Activated T-cell treated with anti-CD3 and anti-CD28 coated beads, Interleukin-2, amount 50 U/mL, for 4 hours (primary cell): ENCODE results near the gene KDM8. TPM values are rescaled to one million over a fixed set of nuclear protein-coding genes. Genes with fewer than 3 reads are reported as not detected.

Experiments used
- ATAC-seq, 2 donors: fragments of 200-7000 bp; cut with Tn5 transposase; one replicate each; pipeline ENCODE4 v1.10.0; 2021
- DNase-seq: peaks from one replicate; pipeline ENCODE4 v3.0.0-alpha.2; 2020
- H3K27me3 Mint-ChIP-seq: one replicate; pipeline ENCODE4 v1.8.0; 2021; ENCODE audit warnings: low read depth, mixed read lengths
- H3K36me3 Mint-ChIP-seq: one replicate; pipeline ENCODE4 v1.8.0; 2022; ENCODE audit warnings: mixed read lengths; ENCODE audit not compliant: insufficient read depth
- H3K4me1 Mint-ChIP-seq: one replicate; pipeline ENCODE4 v1.8.0; 2021; ENCODE audit warnings: low read depth, mixed read lengths
- H3K4me3 Mint-ChIP-seq: one replicate; pipeline ENCODE4 v1.8.0; 2021; ENCODE audit warnings: mild to moderate bottlenecking, moderate library complexity, mixed read lengths
- H3K9me3 Mint-ChIP-seq: one replicate; pipeline ENCODE4 v1.8.0; 2021; ENCODE audit warnings: mixed read lengths
- total RNA-seq, 3 donors: library from RNA; stranded (reverse); gene quantifications; one replicate each; pipeline ENCODE4 v1.2.1, GENCODE V29; 2021

Gene KDM8
- total RNA-seq, 3 donors from 2014 or later: 8.8 to 10.7 (median 8.9) TPM

GRCh38 chr16:27236635-27237218 is 33.4 kb downstream of the KDM8 start:
- peak in 1 of 2 donors; percentile 29 for ATAC-seq
- Mint-ChIP-seq H3K9me3 (no peaks in the 10 kb centered on the region), H3K27me3 (no peaks in the 10 kb centered on the region), H3K4me3 (peak overlapping the region; percentile 80), H3K4me1 (peaks cover 86% of the 10 kb centered on the region), H3K36me3 (peaks cover 9% of the 10 kb centered on the region)
- no peak for DNase-seq

DNA sequence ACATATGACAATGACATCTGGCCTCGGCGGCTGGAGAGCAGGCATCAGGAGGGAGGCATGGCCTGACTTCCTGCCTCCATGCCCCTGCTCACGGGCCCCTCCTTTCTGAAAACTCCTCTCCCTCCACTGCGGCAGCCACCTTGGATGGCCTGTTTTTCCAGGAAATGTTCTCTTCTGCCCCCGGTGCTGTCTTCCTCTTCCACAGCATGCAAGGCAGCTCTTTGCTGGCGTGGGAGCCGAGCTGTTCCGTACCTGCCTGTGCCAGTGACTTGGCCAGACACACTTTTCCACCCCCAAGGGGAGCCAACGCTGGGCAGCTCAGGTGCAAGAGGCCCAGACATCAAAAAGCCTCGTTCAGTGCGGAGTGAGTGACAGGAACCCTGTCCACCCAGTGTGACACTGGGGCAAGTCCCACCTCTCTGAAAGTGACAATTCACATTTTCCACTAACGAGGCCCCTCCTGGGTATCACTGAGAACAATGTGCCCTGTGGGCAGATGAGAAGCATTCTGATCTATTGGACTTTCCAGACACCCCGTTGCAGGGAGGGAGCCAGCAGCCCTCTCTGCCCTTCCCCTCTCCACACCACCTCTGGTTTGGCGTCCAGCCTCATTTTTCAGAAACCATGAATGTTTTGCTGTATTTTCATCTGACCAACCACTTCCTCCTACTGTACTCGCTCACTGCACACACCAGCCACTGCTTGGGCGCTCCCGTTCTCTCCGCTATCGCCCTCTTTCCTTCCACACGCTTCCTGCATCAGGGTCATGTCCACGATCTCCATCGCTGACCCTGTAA is 34.1 kb downstream of the KDM8 start:
- H3K4me3 Mint-ChIP-seq: peak overlapping the region; percentile 80
- no peaks in the 10 kb centered on the region for H3K9me3 Mint-ChIP-seq
- ATAC-seq (peak; percentile 78 to 81), DNase-seq (peak; percentile 72)
- peaks cover 84% of the 10 kb centered on the region for H3K4me1 Mint-ChIP-seq
- H3K36me3 Mint-ChIP-seq: peaks cover 8% of the 10 kb centered on the region
- no peaks in the 10 kb centered on the region for H3K27me3 Mint-ChIP-seq

- peak; percentile 3 to 15 for ATAC-seq
- peak; percentile 37 for DNase-seq
- Mint-ChIP-seq H3K36me3 (peaks cover 5% of the 10 kb centered on the region), H3K27me3 (no peaks in the 10 kb centered on the region), H3K9me3 (no peaks in the 10 kb centered on the region), H3K4me1 (peaks cover 84% of the 10 kb centered on the region), H3K4me3 (peak overlapping the region; percentile 80)
Measured at GRCh38 chr16:27238016-27238587, 34.8 kb downstream of the KDM8 start.

DNA sequence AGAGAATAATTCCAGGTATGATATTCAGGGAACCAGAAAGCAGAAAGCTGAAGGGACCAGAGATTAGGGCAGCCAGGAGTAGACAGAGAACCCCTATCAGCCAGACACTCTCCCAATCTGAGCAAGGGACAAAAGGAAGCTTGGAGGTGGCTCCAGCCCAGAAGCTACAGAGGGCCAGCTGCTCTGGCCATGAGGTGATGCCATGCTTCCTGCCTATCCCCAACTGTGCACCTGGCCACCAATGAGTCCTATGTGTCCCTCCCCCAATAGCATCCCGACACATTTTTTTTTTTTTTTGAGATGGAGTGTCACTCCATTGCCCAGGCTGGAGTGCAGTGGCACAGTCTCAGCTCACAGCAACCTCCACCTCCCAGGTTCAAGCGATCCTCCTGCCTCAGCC is 35.3 kb downstream of the KDM8 start:
- peak overlapping the region; percentile 80 for H3K4me3 Mint-ChIP-seq
- peaks cover 3% of the 10 kb centered on the region for H3K36me3 Mint-ChIP-seq
- no peaks in the 10 kb centered on the region for H3K9me3 Mint-ChIP-seq
- no peaks in the 10 kb centered on the region for H3K27me3 Mint-ChIP-seq
- DNase-seq (no peak), ATAC-seq (no peak)
- H3K4me1 Mint-ChIP-seq: peaks cover 82% of the 10 kb centered on the region

DNA sequence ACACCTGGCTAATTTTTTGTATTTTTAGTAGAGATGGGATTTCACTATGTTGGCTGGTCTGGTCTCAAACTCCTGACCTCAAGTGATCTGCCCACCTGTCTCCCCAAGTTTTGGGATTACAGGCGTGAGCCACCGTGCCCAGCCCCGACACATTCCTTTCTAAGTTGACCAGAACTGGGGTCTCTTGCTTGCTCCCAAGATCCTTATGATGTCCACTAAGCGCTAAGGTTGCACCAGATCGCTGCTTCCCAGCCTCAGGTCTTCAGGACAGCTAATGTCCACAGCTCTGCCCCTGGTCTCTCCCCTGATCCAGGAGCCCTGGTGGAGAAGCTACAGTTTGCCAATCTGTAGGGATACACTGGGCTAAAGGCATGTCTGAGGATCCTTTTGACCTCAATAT is 35.7 kb downstream of the KDM8 start:
- Mint-ChIP-seq H3K36me3 (peaks cover 3% of the 10 kb centered on the region), H3K27me3 (no peaks in the 10 kb centered on the region), H3K4me3 (no peak overlapping the region), H3K9me3 (no peaks in the 10 kb centered on the region), H3K4me1 (peaks cover 82% of the 10 kb centered on the region)
- no peak for ATAC-seq
- no peak for DNase-seq

- Mint-ChIP-seq H3K9me3 (no peaks in the 10 kb centered on the region), H3K27me3 (no peaks in the 10 kb centered on the region), H3K36me3 (peaks cover under 1% of the 10 kb centered on the region), H3K4me3 (no peak overlapping the region), H3K4me1 (peaks cover 82% of the 10 kb centered on the region)
- ATAC-seq: no peak
- DNase-seq: no peak
Measured at GRCh38 chr16:27239906-27240655, 36.8 kb downstream of the KDM8 start.

DNA sequence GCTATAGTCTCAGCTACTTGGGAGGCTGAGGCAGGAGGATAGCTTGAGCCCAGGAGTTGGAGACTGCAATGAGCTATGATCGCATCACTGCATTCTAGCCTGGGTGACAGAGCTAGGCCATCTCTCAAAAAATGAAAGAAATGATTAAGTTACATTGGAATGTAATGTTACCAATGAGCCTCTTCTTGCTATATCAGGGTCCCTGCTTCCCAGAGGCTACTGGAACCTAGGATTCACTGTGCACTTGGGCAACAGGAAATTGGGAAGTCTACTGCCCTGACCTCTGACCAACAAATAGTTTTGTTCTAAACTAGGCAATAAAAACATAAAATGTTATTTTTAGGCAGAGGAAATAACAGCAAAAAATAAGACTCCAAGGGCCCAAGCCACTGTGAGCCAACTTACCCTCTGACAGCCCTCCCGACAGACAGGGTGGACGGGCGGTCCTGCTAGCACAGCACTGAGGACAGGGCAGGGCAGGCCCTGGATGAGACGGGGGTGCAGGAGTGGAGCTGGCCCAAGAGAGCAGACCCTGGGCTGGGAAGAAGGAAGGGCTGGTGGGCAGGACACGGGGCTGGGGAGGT is 37.7 kb downstream of the KDM8 start:
- ATAC-seq (no peak), DNase-seq (no peak)
- Mint-ChIP-seq H3K36me3 (peaks cover 4% of the 10 kb centered on the region), H3K9me3 (no peaks in the 10 kb centered on the region), H3K4me1 (peaks cover 82% of the 10 kb centered on the region), H3K4me3 (no peak overlapping the region), H3K27me3 (no peaks in the 10 kb centered on the region)

GRCh38 chr16:27241658-27242057 is 38.3 kb downstream of the KDM8 start:
- peaks cover 87% of the 10 kb centered on the region for H3K4me1 Mint-ChIP-seq
- H3K9me3 Mint-ChIP-seq: no peaks in the 10 kb centered on the region
- DNase-seq: no peak
- H3K4me3 Mint-ChIP-seq: no peak overlapping the region
- no peaks in the 10 kb centered on the region for H3K27me3 Mint-ChIP-seq
- no peak for ATAC-seq
- H3K36me3 Mint-ChIP-seq: peaks cover 4% of the 10 kb centered on the region

DNA sequence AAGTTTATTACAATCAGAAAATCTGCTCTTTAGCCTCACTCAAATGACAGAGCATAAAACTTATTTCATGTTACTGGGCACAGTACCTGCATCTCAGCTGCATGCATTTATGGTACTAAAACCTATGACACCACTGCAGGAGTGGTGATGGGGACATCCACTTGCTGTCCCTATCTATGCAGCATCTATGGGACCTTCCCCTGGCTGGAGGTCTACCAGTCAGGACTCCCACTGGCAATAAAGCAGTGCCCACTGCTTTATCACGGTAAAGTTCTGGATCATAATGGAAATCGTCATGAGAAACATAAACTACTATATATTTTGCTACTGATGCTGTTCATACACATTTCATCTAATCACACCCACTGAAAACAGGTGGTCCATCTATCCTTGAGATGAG is 39.1 kb downstream of the KDM8 start:
- Mint-ChIP-seq H3K36me3 (peaks cover 7% of the 10 kb centered on the region), H3K4me3 (peak overlapping the region; percentile 65), H3K4me1 (peaks cover 87% of the 10 kb centered on the region), H3K9me3 (no peaks in the 10 kb centered on the region), H3K27me3 (no peaks in the 10 kb centered on the region)
- DNase-seq (no peak), ATAC-seq (no peak)

GRCh38 chr16:27242868-27243590 is 39.7 kb downstream of the KDM8 start:
- no peaks in the 10 kb centered on the region for H3K27me3 Mint-ChIP-seq
- no peak for DNase-seq
- H3K9me3 Mint-ChIP-seq: no peaks in the 10 kb centered on the region
- H3K4me3 Mint-ChIP-seq: peak overlapping the region; percentile 65
- peak in 1 of 2 donors; percentile 42 for ATAC-seq
- peaks cover 11% of the 10 kb centered on the region for H3K36me3 Mint-ChIP-seq
- peaks cover 85% of the 10 kb centered on the region for H3K4me1 Mint-ChIP-seq

DNA sequence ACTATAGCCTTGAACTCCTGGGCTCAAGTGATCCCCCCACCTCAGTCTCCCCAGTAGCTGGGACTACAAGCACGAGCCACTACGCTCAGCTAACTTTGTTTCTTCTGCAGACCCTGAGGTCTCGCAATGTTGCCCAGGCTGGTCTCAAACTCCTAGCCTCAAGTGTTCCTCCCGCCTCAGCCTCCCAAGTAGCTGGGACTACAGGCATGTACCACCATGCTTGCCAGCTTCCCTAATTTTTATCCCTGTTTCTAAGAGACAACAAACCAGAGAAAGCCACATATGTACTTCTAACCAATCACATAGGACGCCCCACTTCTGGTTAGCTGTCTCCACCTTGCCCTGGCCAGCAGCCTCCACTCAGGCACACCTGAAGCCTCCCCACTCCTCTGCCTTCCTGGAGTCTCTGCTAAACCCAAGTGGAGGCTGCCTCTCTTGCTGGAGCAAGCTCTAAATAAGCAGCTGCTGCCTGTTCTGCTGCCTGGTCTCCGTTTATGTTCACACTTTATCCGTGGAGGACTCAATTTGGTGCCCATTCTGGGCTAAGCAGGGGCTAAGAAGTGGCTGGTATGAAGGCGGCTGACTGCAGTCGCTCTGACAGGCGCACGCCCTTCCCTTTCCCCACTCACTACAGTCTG is 40.5 kb downstream of the KDM8 start:
- no peaks in the 10 kb centered on the region for H3K9me3 Mint-ChIP-seq
- H3K4me3 Mint-ChIP-seq: no peak overlapping the region
- ATAC-seq (no peak), DNase-seq (no peak)
- peaks cover 80% of the 10 kb centered on the region for H3K4me1 Mint-ChIP-seq
- H3K27me3 Mint-ChIP-seq: no peaks in the 10 kb centered on the region
- peaks cover 14% of the 10 kb centered on the region for H3K36me3 Mint-ChIP-seq

- H3K36me3 Mint-ChIP-seq: peaks cover 14% of the 10 kb centered on the region
- no peak for DNase-seq
- H3K4me1 Mint-ChIP-seq: peaks cover 76% of the 10 kb centered on the region
- no peak overlapping the region for H3K4me3 Mint-ChIP-seq
- ATAC-seq: no peak
- H3K9me3 Mint-ChIP-seq: no peaks in the 10 kb centered on the region
- no peaks in the 10 kb centered on the region for H3K27me3 Mint-ChIP-seq
Measured at GRCh38 chr16:27244363-27244755, 41.0 kb downstream of the KDM8 start.
